Coronary artery (tissue), 2 donors: ENCODE results near the gene SERAC1.

Experiments used
- DNase-seq: peaks from one replicate; pipeline ENCODE4 v3.0.0-alpha.2; 2017; ENCODE audit warnings: low spot score
- H3K27ac ChIP-seq, 2 donors: fragments of 200-600 bp; sonication (generic); one replicate each; pipeline ENCODE4 v1.5.1; 2016 to 2019
- H3K4me3 ChIP-seq: fragments of 200-600 bp; sonication (generic); 2 replicates; pipeline ENCODE4 v1.5.1; 2016; ENCODE audit warnings: mild to moderate bottlenecking, moderate library complexity
- TF ChIP-seq, protein P1 (sequence below): fragments of 200-600 bp; sonication (generic); IDR thresholded peaks from one replicate; pipeline ENCODE4 v1.5.1; 2019; ENCODE audit warnings: antibody characterized with exemption

SERAC1 gene

DNA sequence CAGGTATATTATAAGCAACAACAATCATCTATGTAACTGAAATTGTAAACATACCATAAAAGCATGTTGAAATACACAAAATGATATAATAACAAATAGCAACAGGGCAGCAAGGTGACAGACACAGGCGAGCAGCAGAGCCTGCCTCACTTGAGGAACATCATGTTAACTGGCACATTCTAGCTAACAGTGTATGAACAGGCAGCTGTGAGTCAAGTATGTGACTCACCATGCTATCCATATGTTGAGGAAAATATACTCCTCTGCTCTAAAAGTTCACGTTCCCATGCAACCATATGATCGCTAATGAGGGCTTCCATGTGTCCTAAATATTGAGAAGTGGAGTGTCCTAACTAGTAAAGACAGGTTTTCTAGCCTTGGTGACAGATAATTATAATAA is 18.4 kb downstream of the SERAC1 start:
- TF ChIP-seq, protein P1, sequence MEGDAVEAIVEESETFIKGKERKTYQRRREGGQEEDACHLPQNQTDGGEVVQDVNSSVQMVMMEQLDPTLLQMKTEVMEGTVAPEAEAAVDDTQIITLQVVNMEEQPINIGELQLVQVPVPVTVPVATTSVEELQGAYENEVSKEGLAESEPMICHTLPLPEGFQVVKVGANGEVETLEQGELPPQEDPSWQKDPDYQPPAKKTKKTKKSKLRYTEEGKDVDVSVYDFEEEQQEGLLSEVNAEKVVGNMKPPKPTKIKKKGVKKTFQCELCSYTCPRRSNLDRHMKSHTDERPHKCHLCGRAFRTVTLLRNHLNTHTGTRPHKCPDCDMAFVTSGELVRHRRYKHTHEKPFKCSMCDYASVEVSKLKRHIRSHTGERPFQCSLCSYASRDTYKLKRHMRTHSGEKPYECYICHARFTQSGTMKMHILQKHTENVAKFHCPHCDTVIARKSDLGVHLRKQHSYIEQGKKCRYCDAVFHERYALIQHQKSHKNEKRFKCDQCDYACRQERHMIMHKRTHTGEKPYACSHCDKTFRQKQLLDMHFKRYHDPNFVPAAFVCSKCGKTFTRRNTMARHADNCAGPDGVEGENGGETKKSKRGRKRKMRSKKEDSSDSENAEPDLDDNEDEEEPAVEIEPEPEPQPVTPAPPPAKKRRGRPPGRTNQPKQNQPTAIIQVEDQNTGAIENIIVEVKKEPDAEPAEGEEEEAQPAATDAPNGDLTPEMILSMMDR = no peak
- H3K27ac ChIP-seq = no peak overlapping the region
- no peak for DNase-seq
- H3K4me3 ChIP-seq = no peak overlapping the region

DNA sequence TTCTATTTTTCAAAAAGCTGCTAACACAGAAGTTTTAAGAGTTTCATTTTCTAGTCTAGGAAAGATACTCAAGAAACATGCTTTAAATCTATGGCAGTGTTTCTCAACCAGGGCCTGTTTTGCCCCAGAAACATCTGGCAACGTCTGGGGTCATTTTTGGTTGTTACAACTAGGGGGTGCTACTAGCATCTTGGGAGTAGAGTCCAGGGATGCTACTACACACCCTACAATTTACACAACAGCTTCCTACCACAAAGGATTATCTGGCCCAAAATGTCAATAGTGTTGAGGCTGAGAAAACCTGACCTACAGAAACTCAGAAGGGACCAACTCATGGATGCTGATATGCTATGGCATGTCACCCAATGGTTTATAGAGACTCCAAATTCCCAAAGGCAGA is 24.4 kb downstream of the SERAC1 start:
- TF ChIP-seq, protein P1 = no peak
- Histone ChIP-seq H3K27ac (no peak overlapping the region), H3K4me3 (no peak overlapping the region)
- DNase-seq = no peak

DNA sequence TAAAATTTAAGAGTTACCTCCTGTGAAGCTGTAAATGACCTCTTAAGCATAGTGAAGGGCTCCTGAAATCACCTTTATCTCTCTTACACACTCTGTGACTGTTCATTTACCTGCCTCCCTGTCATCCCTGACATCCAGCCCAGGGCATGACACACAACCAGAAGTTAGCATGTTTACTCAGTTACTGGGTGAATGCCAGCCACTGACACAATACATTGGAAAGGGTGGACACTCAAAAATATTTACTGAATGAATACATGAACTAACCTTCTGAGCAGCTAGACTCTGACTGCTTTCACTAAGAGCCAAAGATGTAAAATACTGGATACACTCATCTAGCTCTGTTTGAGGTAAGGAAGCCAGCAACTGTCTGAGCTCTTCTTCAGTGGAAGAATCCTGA is 25.3 kb downstream of the SERAC1 start:
- H3K27ac ChIP-seq = no peak overlapping the region
- TF ChIP-seq, protein P1 = no peak
- no peak for DNase-seq
- H3K4me3 ChIP-seq = no peak overlapping the region

GRCh38 chr6:158131926-158132325 is 36.1 kb downstream of the SERAC1 start:
- no peak overlapping the region for H3K27ac ChIP-seq
- DNase-seq = no peak
- TF ChIP-seq, protein P1 = no peak

GRCh38 chr6:158125271-158125670 is 42.8 kb downstream of the SERAC1 start:
- DNase-seq = no peak
- TF ChIP-seq, protein P1 = no peak
- Histone ChIP-seq H3K27ac (no peak overlapping the region), H3K4me3 (no peak overlapping the region)

More at GRCh38 chr6:158131926-158132325, 36.1 kb downstream of the SERAC1 start:
- no peak overlapping the region for H3K4me3 ChIP-seq

DNA sequence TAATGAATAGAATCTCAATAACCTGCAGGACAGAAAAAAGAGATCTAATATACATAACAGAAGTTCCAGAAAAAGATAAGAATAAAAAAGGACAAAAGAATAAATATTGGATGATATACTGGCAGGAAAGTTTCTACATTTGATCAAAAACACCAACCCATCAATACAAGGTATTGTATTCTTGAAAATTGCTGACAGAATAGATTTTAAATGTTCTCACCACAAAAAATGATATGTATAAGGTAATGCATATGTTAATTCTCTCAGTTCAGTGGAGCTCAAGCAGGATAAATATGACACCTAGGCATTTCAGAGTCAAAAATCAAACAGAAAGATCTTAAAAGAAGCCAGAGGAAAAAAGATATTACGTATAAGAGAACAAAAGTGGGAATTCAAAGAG is 43.8 kb downstream of the SERAC1 start:
- no peak for DNase-seq
- Histone ChIP-seq H3K27ac (no peak overlapping the region), H3K4me3 (no peak overlapping the region)
- TF ChIP-seq, protein P1 = no peak

- DNase-seq = no peak
- TF ChIP-seq, protein P1 = no peak
- Histone ChIP-seq H3K4me3 (no peak overlapping the region), H3K27ac (no peak overlapping the region)
These were observed 46.0 kb downstream of the SERAC1 start for GRCh38 chr6:158122048-158122447.
